Measurements from ENCODE around the gene ESYT1.

Gene ESYT1

GRCh38 chr12:56087220-56087619 lies 40.8 kb upstream of the ESYT1 start:
- Histone ChIP-seq H3F3A (ENCODE audit: low read depth) (no peaks in the 10 kb centered on the region), H4K20me1 (ENCODE audit: insufficient read depth, low read length, poor library complexity, severe bottlenecking) (no peaks in the 10 kb centered on the region)
- no peak for TF ChIP-seq EZH2phosphoT487 (IDR thresholded peaks at IDR 0.05; ENCODE audit: borderline replicate concordance)
- TF ChIP-seq, protein P1, sequence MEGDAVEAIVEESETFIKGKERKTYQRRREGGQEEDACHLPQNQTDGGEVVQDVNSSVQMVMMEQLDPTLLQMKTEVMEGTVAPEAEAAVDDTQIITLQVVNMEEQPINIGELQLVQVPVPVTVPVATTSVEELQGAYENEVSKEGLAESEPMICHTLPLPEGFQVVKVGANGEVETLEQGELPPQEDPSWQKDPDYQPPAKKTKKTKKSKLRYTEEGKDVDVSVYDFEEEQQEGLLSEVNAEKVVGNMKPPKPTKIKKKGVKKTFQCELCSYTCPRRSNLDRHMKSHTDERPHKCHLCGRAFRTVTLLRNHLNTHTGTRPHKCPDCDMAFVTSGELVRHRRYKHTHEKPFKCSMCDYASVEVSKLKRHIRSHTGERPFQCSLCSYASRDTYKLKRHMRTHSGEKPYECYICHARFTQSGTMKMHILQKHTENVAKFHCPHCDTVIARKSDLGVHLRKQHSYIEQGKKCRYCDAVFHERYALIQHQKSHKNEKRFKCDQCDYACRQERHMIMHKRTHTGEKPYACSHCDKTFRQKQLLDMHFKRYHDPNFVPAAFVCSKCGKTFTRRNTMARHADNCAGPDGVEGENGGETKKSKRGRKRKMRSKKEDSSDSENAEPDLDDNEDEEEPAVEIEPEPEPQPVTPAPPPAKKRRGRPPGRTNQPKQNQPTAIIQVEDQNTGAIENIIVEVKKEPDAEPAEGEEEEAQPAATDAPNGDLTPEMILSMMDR (conservative IDR thresholded peaks at IDR 0.05; ENCODE audit: low read length), result no peak

DNA sequence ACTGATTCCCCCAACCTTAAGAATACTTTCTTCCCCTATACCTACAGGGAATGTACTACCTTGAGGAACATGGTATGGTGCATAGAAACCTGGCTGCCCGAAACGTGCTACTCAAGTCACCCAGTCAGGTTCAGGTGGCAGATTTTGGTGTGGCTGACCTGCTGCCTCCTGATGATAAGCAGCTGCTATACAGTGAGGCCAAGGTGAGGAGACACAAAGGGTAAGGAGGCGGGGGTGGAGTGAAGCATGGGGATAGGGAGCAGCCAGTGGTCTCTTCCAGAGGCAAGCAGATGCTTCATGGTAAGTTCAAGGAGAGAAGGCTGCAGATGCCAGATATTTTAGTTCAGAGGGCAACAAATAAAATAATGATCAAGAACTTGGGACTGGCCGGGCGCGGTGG lies 30.3 kb upstream of the ESYT1 start:
- TF ChIP-seq, protein P1 (conservative IDR thresholded peaks at IDR 0.05; ENCODE audit: low read length), result no peak
- no peak for TF ChIP-seq EZH2phosphoT487 (IDR thresholded peaks at IDR 0.05; ENCODE audit: borderline replicate concordance)
- Histone ChIP-seq H3K36me3 (ENCODE audit: insufficient read depth, low read length) (no peaks in the 10 kb centered on the region), H4K20me1 (ENCODE audit: insufficient read depth, low read length, poor library complexity, severe bottlenecking) (no peaks in the 10 kb centered on the region), H3F3A (ENCODE audit: low read depth) (no peaks in the 10 kb centered on the region), H3K9ac (ENCODE audit: low read depth, low read length, poor library complexity, severe bottlenecking) (no peak overlapping the region), H2AFZ (ENCODE audit: low read length) (no peak overlapping the region), H3K4me2 (ENCODE audit: low read depth, low read length, poor library complexity, severe bottlenecking) (no peak overlapping the region), H3K79me2 (ENCODE audit: insufficient read depth, low read length) (no peaks in the 10 kb centered on the region), H3K9me3 (ENCODE audit: insufficient read depth, low read depth, low read length) (no peaks in the 10 kb centered on the region), H3K9me2 (replicated peaks; ENCODE audit: low read depth, low read length) (no peaks in the 10 kb centered on the region), H3K4me3 (ENCODE audit: low read length, poor library complexity, severe bottlenecking) (no peak overlapping the region), H3K4me1 (ENCODE audit: insufficient read depth, low read length, poor library complexity, severe bottlenecking) (peaks cover 4% of the 10 kb centered on the region), H3K27me3 (ENCODE audit: insufficient read depth, low read length, poor library complexity, severe bottlenecking) (no peaks in the 10 kb centered on the region)

More at GRCh38 chr12:56087220-56087619, 40.8 kb upstream of the ESYT1 start:
- Histone ChIP-seq H3K9ac (ENCODE audit: low read depth, low read length, poor library complexity, severe bottlenecking) (no peak overlapping the region), H2AFZ (ENCODE audit: low read length) (no peak overlapping the region), H3K79me2 (ENCODE audit: insufficient read depth, low read length) (no peaks in the 10 kb centered on the region), H3K4me3 (ENCODE audit: low read length, poor library complexity, severe bottlenecking) (no peak overlapping the region), H3K27me3 (ENCODE audit: insufficient read depth, low read length, poor library complexity, severe bottlenecking) (no peaks in the 10 kb centered on the region), H3K9me3 (ENCODE audit: insufficient read depth, low read depth, low read length) (no peaks in the 10 kb centered on the region), H3K9me2 (replicated peaks; ENCODE audit: low read depth, low read length) (no peaks in the 10 kb centered on the region), H3K4me2 (ENCODE audit: low read depth, low read length, poor library complexity, severe bottlenecking) (no peak overlapping the region), H3K36me3 (ENCODE audit: insufficient read depth, low read length) (no peaks in the 10 kb centered on the region), H3K4me1 (ENCODE audit: insufficient read depth, low read length, poor library complexity, severe bottlenecking) (no peaks in the 10 kb centered on the region)

- Histone ChIP-seq H3K27me3 (ENCODE audit: insufficient read depth, low read length, poor library complexity, severe bottlenecking) (no peaks in the 10 kb centered on the region), H3K9me2 (replicated peaks; ENCODE audit: low read depth, low read length) (no peaks in the 10 kb centered on the region), H3K4me3 (ENCODE audit: low read length, poor library complexity, severe bottlenecking) (no peak overlapping the region), H3F3A (ENCODE audit: low read depth) (no peaks in the 10 kb centered on the region; the same call in 1 of the 2 replicates), H4K20me1 (ENCODE audit: insufficient read depth, low read length, poor library complexity, severe bottlenecking) (no peaks in the 10 kb centered on the region), H3K4me1 (ENCODE audit: insufficient read depth, low read length, poor library complexity, severe bottlenecking) (peaks cover 12% of the 10 kb centered on the region), H3K9me3 (ENCODE audit: insufficient read depth, low read depth, low read length) (no peaks in the 10 kb centered on the region), H3K36me3 (ENCODE audit: insufficient read depth, low read length) (no peaks in the 10 kb centered on the region), H3K9ac (ENCODE audit: low read depth, low read length, poor library complexity, severe bottlenecking) (no peak overlapping the region), H2AFZ (ENCODE audit: low read length) (no peak overlapping the region), H3K79me2 (ENCODE audit: insufficient read depth, low read length) (no peaks in the 10 kb centered on the region), H3K4me2 (ENCODE audit: low read depth, low read length, poor library complexity, severe bottlenecking) (no peak overlapping the region)
- TF ChIP-seq EZH2phosphoT487 (IDR thresholded peaks at IDR 0.05; ENCODE audit: borderline replicate concordance), result no peak
- TF ChIP-seq, protein P1 (conservative IDR thresholded peaks at IDR 0.05; ENCODE audit: low read length), result no peak
Measured at GRCh38 chr12:56098592-56098991, 29.5 kb upstream of the ESYT1 start.
